Hepatocyte (in vitro differentiated cells): Measurements from ENCODE around the gene GREM2.

Experiments
- EZH2 ChIP-seq: fragments of 200-600 bp; sonication (generic); IDR thresholded peaks from 2 replicates; pipeline ENCODE4 v1.6.1; 2016; ENCODE audit warnings: antibody characterized with exemption, mild to moderate bottlenecking, borderline replicate concordance
- TF ChIP-seq, protein P1 (sequence below): fragments of 200-600 bp; sonication (generic); IDR thresholded peaks from 2 replicates; pipeline ENCODE4 v1.5.1; 2016; ENCODE audit warnings: antibody characterized with exemption, mild to moderate bottlenecking; ENCODE audit not compliant: poor library complexity

DNA sequence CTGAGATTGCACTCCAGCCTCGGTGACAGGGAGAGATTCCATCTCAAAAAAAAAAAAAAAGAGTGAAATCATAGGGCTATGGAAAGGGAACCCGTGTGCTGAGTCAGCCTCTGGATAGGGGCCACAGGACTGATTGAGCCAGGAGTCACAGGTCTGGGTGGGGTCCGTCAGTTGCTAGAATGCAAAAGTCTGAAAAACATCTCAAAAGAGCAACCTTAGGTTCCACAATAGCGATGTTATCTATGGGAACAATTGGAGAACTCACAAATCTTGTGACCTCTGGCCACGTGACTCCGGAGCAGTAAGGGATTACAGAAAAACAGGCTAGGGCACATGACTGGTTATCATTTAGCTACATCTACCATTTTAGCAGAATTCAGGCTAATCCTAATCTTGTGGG is 32.8 kb upstream of the GREM2 start:
- TF ChIP-seq, protein P1, sequence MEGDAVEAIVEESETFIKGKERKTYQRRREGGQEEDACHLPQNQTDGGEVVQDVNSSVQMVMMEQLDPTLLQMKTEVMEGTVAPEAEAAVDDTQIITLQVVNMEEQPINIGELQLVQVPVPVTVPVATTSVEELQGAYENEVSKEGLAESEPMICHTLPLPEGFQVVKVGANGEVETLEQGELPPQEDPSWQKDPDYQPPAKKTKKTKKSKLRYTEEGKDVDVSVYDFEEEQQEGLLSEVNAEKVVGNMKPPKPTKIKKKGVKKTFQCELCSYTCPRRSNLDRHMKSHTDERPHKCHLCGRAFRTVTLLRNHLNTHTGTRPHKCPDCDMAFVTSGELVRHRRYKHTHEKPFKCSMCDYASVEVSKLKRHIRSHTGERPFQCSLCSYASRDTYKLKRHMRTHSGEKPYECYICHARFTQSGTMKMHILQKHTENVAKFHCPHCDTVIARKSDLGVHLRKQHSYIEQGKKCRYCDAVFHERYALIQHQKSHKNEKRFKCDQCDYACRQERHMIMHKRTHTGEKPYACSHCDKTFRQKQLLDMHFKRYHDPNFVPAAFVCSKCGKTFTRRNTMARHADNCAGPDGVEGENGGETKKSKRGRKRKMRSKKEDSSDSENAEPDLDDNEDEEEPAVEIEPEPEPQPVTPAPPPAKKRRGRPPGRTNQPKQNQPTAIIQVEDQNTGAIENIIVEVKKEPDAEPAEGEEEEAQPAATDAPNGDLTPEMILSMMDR, result no peak
- no peak for TF ChIP-seq EZH2
